ENCODE measurements around the gene IL17RC.
"Not testable (repeated sequence)": the region's sequence is repeated elsewhere in the genome, so short reads cannot be mapped to it uniquely, and the experiment has no call there.

The IL17RC gene

DNA sequence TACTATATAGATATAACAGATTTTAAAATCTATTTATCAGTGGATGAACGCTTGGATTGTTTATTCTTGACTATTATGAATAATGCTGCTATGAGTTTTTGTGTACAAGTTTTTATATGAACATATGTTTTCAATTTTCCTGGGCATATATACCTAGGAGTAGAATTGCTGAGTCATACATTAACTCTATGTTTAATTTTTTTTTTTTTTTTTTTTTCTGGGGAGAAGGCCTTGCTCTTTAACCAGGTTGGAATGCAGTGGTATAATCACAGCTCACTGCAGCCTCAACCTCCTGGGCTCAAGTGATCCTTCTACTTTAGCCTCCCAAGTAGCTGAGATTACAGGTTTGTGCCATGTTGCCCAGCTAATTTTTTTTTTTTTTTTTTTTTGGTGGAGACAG, 45.9 kb upstream of the IL17RC start:
- no peaks in the 10 kb centered on the region for H4K20me1 ChIP-seq (ENCODE audit: insufficient read depth, low read length)
- TF ChIP-seq, protein P1, sequence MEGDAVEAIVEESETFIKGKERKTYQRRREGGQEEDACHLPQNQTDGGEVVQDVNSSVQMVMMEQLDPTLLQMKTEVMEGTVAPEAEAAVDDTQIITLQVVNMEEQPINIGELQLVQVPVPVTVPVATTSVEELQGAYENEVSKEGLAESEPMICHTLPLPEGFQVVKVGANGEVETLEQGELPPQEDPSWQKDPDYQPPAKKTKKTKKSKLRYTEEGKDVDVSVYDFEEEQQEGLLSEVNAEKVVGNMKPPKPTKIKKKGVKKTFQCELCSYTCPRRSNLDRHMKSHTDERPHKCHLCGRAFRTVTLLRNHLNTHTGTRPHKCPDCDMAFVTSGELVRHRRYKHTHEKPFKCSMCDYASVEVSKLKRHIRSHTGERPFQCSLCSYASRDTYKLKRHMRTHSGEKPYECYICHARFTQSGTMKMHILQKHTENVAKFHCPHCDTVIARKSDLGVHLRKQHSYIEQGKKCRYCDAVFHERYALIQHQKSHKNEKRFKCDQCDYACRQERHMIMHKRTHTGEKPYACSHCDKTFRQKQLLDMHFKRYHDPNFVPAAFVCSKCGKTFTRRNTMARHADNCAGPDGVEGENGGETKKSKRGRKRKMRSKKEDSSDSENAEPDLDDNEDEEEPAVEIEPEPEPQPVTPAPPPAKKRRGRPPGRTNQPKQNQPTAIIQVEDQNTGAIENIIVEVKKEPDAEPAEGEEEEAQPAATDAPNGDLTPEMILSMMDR (IDR thresholded peaks at IDR 0.05; ENCODE audit: borderline replicate concordance, extremely low read depth, low read length, poor library complexity, severe bottlenecking): no peak
- TF ChIP-seq EZH2 (IDR thresholded peaks at IDR 0.05; ENCODE audit: borderline replicate concordance, low read depth, low read length, severe bottlenecking): no peak
- no peaks in the 10 kb centered on the region for H3K27me3 ChIP-seq (ENCODE audit: insufficient read depth, low read length, poor library complexity)
- no peaks in the 10 kb centered on the region for H3K9me3 ChIP-seq (ENCODE audit: insufficient read depth, low read length, severe bottlenecking)
- no peak overlapping the region for H3K9ac ChIP-seq (ENCODE audit: low read depth, low read length)
- no peaks in the 10 kb centered on the region for H3K4me1 ChIP-seq (ENCODE audit: insufficient read depth, low read length)
- no peak overlapping the region for H3K27ac ChIP-seq (ENCODE audit: low read length)
- H2AFZ ChIP-seq (ENCODE audit: low read depth, low read length): no peak overlapping the region
- ATAC-seq (ENCODE audit: insufficient read depth, low read depth) (no peak), DNase-seq (no peak)
- H3K4me2 ChIP-seq (ENCODE audit: insufficient read depth, low read length): no peak overlapping the region
- no peaks in the 10 kb centered on the region for H3K36me3 ChIP-seq (ENCODE audit: insufficient read depth, low read length)
- no peaks in the 10 kb centered on the region for H3K79me2 ChIP-seq (ENCODE audit: insufficient read depth, low read length)
- H3K4me3 ChIP-seq (ENCODE audit: low read depth in 1 of 2, low read length in 2 of 2): no peak overlapping the region

GRCh38 chr3:9872067-9872466, 44.8 kb upstream of the IL17RC start:
- not testable (repeated sequence) for H3K4me3 ChIP-seq (ENCODE audit: low read depth in 1 of 2, low read length in 2 of 2); H3K9ac ChIP-seq (ENCODE audit: low read depth, low read length); H3K9me3 ChIP-seq (ENCODE audit: insufficient read depth, low read length, severe bottlenecking); H4K20me1 ChIP-seq (ENCODE audit: insufficient read depth, low read length); DNase-seq; H2AFZ ChIP-seq (ENCODE audit: low read depth, low read length); H3K27me3 ChIP-seq (ENCODE audit: insufficient read depth, low read length, poor library complexity); H3K36me3 ChIP-seq (ENCODE audit: insufficient read depth, low read length); H3K4me2 ChIP-seq (ENCODE audit: insufficient read depth, low read length); H3K79me2 ChIP-seq (ENCODE audit: insufficient read depth, low read length); H3K4me1 ChIP-seq (ENCODE audit: insufficient read depth, low read length); ATAC-seq (ENCODE audit: insufficient read depth, low read depth); H3K27ac ChIP-seq (ENCODE audit: low read length)

GRCh38 chr3:9875448-9875847, 41.5 kb upstream of the IL17RC start:
- Histone ChIP-seq H3K4me2 (ENCODE audit: insufficient read depth, low read length) (no peak overlapping the region), H3K9me3 (ENCODE audit: insufficient read depth, low read length, severe bottlenecking) (no peaks in the 10 kb centered on the region), H3K9ac (ENCODE audit: low read depth, low read length) (no peak overlapping the region), H3K36me3 (ENCODE audit: insufficient read depth, low read length) (no peaks in the 10 kb centered on the region), H3K79me2 (ENCODE audit: insufficient read depth, low read length) (no peaks in the 10 kb centered on the region), H4K20me1 (ENCODE audit: insufficient read depth, low read length) (no peaks in the 10 kb centered on the region), H3K27me3 (ENCODE audit: insufficient read depth, low read length, poor library complexity) (peaks cover 5% of the 10 kb centered on the region), H3K4me1 (ENCODE audit: insufficient read depth, low read length) (no peaks in the 10 kb centered on the region), H2AFZ (ENCODE audit: low read depth, low read length) (no peak overlapping the region), H3K4me3 (ENCODE audit: low read depth in 1 of 2, low read length in 2 of 2) (no peak overlapping the region), H3K27ac (ENCODE audit: low read length) (no peak overlapping the region)
- no peak for ATAC-seq (ENCODE audit: insufficient read depth, low read depth)
- TF ChIP-seq EZH2 (IDR thresholded peaks at IDR 0.05; ENCODE audit: borderline replicate concordance, low read depth, low read length, severe bottlenecking): no peak
- TF ChIP-seq, protein P1 (IDR thresholded peaks at IDR 0.05; ENCODE audit: borderline replicate concordance, extremely low read depth, low read length, poor library complexity, severe bottlenecking): no peak
- DNase-seq: no peak

DNA sequence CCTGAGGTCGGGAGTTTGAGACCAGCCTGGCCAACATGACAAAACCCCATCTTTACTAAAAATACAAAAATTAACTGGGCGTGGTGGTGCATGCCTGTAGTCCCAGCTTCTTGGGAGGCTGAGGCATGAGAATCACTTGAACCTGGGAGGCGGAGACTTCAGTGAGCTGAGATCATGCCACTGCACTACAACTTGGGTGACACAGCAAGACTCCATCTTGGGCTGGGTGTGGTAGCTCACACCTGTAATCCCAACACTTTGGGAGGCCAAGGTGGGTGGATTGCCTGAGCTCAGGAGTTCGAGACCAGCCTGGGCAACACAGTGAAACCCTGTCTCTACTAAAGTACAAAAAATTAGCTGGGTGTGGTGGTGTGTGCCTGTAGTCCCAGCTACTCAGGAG, 40.6 kb upstream of the IL17RC start:
- not testable (repeated sequence) for H3K79me2 ChIP-seq (ENCODE audit: insufficient read depth, low read length); H3K4me1 ChIP-seq (ENCODE audit: insufficient read depth, low read length); ATAC-seq (ENCODE audit: insufficient read depth, low read depth); H3K4me3 ChIP-seq (ENCODE audit: low read depth in 1 of 2, low read length in 2 of 2); H3K27me3 ChIP-seq (ENCODE audit: insufficient read depth, low read length, poor library complexity); DNase-seq; H3K9me3 ChIP-seq (ENCODE audit: insufficient read depth, low read length, severe bottlenecking); H3K4me2 ChIP-seq (ENCODE audit: insufficient read depth, low read length); H3K9ac ChIP-seq (ENCODE audit: low read depth, low read length); H4K20me1 ChIP-seq (ENCODE audit: insufficient read depth, low read length); H3K27ac ChIP-seq (ENCODE audit: low read length); H2AFZ ChIP-seq (ENCODE audit: low read depth, low read length); H3K36me3 ChIP-seq (ENCODE audit: insufficient read depth, low read length)
